Inflammatory macrophage treated with lipopolysaccharide for 1 hour (primary cell): ENCODE measurements around the gene PKNOX2.
A peak's percentile ranks its signal among the peaks of the same experiment; 100 is the strongest.

ENCODE experiments used
- DNase-seq, 2 donors: peaks; one replicate each; pipeline ENCODE4 v3.0.0-alpha.2; 2020 to 2022

PKNOX2 gene

DNA sequence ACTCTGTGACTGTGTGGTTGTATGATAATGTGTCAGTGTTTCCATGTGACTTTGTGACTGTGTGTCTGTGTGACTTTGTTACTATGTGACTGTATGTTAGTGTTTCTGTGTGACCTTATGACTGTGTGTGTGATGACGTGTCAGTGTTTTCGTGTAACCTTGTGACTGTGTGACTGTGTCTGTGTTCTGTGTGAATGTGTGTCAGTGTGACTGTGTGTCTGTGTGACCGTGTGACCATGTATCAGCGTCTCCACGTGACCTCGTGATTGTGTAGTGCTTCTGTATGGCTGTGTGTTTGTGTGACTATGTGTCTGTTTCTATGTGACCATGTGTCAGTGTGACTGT is 9.5 kb upstream of the PKNOX2 start:
- no peak for DNase-seq

DNA sequence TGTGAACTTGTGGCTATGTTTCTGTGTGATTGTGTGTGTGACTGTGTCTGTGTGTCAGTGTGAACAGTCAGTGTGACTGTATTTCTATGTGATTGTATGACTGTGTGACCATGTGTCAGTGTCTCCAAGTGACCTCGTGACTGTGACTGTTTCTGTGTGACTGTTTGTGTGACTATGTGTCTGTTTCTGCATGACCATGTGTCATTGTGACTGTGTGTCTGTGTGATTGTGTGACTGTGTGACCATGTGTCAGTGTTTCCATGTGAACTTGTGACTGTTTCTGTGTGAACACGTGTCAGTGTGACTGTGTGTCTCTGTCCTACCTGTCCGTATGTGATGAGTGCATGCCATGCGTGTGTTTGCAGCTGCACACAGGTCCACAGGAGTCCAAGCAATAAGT is 8.8 kb upstream of the PKNOX2 start:
- no peak for DNase-seq

DNA sequence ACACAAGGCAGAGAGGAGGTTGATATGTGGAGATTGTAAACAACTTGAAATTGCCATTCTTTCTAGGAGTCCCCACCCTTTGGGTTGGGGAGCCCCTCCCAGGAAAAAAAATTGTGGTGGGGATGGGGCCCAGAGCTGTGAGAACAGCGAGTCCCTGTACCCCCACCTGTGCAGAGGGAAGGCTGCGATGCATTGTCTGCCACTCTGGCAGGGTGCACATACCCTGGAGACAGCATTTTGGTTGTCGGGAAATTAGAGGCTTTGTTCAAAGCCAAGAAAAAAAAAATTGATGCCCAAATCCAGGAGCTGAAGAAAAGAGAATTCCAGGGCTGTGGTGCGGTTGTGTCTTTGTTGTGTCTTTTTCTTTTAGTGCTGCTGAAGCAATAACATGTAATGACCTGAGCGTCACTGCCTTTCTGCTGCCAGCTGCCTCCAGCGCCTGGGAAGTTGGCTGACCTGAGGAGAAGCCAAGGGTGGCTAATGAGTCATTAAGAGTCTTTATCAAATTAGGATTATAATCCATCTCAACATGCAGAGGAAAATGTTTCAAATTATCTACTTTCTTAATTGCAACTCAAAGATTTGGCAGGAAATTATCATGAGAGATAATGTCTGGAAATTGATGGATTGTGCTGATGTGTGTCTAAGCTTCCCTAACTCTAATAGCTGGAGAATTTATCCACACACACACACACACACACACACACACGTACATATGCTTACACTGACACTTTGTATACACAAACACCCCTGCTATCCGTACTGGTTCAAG is 8.0 kb upstream of the PKNOX2 start:
- no peak for DNase-seq

DNA sequence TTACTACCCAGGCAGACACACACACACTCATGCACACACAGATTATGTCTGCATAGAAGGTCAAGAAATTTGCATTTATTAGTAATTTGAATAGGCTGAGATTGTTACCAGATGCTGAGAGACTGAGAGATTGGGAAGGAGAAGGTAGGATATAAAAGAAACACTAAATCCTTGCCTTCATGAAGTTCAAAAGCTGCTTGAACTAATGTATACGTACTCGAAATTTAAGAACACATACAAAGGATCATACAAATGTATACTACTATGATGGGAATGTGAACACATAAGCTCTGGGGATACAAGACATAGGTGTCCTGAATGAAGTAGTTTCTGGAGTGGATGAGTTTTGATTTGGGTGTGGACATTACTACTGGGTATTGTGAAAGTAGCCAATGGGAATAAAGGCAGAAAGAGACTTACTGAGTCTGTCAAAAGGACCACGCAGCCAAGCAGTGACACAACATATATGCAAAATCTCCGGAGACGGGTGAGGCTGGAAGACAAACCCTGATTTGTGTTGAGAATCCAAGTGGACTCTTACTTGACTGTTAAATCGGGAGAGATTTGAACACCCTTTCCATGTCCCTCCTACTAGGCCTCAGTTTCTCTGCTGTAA is 7.3 kb upstream of the PKNOX2 start:
- DNase-seq: no peak

DNA sequence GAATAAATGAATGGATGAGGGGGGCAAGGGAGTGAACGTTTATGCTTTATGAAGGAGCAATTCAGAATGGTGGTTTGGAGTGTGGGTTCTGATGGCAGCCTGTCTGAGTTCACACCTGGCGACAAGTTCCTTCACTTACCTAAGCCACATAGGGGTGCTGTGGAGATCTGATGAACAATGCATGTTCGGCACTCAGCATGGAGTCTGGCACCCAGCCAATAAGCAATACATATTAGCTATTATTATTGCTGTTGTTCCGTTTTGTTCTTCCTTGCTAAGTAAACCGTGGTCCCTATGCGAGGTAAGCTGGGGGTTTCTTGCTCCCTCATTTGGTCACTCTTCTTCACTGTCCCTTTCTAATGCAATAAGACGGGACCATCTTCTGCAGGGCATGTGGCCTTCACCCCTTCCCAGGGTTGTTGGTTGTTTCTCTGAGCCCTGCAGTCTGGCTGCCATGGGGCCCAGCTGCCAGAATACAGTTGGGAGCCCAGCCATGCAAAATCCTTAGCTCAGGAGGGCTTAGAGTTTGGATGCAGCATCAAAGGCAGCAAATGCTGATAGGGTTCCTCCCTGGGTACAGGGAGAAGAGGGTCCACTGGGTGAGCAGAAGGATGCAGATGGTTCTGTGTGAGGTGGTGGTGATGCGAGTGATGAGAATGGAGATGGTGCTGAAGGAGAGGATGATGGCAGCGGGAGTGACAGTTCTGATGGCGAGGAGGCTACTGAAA is 6.4 kb upstream of the PKNOX2 start:
- DNase-seq: no peak

DNA sequence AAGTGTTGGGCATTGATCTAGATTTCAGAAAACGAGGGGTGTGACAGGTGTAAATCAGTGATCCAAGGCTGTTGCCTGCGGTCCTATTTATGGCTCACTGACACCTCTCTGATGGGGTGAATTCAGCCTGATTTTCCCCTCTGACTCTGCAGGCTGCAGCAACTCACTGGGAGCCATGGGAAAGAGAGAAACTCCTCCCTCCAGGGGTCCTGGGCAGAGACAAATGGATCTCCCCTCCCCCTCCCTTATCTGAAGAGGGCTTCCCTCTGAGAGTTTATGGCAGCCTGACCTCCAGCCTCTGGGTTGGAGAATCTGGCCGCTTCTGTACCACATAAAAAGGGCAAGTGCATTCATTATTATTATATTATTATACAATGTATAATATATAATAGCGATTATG is 1.8 kb upstream of the PKNOX2 start:
- DNase-seq: no peak

DNA sequence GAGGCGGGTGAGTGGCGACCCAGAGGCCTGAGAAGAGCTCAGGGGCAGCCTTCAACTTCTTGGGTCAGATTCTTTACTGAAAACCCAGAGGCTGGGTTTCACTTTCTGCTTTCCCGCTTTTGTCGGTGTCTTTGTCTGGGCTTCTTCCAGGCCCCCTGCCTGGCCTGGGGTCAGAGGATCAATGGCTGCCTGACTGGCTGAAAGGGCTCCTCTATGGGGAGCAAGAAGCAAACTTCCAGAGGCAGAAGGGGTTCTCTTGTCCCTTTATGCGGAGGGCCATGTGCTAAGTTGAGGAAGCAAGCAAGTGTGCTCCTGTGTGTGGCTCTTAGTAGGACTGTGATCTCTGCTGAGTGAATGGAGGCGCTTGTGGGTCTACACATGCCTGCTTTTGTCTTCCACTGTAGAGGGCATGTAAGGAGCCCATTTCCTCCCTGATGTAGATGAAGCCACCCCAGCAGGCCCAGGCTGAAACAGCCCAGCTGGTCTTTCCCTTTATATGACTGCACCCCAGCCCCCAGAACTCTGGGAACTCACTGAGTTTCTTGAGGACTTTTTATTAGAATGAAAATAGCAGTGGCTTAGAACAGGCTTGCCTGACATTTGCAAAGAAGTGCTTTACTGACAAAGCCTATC is 1.0 kb upstream of the PKNOX2 start:
- DNase-seq: no peak

DNA sequence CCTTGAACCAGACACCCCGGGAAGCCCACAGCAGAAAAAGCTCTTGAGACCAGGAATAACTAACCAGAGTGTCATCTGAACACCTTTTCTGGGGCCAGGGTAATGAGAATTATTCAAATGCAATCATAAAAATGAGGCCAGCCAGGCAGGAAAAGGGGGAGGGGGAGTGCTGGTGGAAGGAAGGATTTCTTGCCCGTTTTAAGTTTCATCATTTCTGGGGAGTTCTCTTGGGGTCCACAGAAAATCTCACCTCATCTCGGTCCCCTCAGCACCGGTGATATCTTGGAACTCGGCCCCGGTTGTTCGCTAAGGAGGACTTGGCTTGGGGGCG is 495 bp upstream of the PKNOX2 start:
- DNase-seq: no peak

DNA sequence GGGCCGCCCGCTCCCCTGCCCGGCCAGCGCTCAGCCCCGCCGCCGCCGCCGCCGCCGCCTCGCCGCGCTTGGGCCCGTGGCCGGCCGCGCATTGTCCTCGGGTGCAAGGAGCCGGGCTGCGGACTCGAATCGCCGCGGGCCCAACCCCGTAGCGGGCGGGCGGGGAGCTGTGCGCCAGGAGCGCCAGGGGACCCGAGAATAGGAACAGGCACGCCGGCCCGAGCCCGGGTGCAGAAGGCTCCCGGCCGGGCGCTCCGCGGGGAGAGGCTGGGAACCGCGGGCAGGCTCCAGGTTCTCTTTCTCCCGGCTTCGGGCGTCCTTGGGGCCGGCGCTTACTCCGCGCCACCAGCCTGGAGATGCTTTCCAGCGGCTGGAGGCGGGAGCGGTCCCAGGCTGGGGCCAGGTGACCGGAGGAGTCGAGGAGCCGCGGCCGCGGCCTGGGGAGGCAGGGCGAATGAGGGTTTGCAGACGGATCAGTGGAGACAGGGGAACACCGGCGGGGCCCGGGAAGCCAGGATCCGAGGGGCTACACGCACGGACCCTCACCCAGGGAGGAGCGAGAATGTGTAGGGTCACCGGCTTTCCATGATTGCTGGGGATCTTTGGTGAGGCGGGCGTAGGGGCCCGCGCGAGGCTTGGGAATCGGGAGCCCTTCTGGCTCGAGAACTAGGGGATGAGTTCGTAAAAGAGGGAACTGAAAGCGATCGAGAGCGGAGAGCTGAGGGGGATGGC is 726 bp downstream of the PKNOX2 start:
- peak; percentile 14 to 30 for DNase-seq

DNA sequence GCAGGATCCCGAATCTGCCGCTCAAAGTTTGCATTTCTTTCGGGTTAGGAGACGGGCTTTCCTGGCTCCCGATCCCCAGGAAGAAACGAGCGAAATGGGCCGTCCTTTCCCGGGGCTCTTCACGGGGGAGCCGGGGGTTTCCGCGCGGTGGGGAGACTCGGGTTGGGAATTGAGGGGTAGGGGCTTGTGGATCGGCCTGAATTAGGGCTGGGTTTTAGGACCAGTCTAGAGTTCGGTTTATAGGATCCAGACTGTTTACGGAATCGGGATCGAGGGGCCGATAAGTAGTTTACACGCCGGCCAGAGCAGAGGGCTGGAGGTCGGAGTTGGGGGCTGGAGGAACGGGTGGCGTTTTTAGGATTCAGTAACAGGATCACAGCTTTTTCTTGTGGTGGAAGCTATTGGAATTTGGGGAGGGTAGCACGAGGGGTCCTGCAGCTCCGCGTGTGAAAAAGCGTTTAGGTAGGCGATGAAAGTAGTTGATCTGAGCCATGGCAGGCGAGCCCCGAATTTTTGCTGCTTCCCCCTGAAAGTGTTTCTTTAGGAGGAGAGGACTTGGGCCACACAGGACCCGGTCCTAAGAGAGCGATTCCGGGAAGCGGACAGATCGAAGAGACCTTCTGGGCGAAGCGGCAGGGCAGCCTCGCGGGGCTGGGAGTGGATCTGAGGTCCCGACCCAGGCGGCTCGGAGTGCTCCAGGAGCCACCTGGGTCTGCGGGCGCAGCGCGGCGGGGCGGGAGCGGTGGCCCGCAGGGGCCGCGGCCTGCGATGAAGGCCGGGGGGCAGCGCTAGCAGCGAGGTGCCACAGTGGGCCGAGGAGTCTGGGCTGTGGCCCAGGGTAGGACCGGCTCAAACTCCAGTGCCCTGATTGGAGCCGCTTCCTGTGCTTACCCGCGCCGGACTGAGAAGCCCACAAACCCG is 1.6 kb downstream of the PKNOX2 start:
- DNase-seq: no peak

DNA sequence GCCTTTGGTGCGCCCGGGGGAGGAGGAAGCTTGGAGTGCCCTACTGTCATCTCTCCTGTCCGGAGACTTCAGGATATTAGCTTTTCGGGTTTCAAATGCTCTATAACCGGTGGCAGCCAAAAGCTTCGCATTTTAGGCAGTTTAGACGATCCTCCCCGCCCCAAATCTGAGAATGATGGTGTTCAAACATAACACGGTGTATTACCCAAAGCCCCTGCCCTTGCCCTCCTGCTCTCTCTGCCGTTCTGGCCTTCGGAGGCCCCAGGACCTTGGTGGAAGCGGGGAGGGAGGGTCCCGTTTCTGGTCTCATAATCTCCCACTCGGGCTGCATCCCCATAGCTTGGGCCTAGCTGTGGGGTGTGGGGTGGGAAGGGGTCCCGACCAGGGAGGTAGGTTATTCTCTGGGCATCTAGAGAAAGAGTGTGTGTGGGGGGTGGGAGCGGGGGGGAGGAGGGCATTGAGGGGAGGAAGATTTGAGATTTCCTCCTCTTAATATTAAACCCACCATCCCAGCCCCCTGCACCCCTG is 2.3 kb downstream of the PKNOX2 start:
- DNase-seq: no peak

DNA sequence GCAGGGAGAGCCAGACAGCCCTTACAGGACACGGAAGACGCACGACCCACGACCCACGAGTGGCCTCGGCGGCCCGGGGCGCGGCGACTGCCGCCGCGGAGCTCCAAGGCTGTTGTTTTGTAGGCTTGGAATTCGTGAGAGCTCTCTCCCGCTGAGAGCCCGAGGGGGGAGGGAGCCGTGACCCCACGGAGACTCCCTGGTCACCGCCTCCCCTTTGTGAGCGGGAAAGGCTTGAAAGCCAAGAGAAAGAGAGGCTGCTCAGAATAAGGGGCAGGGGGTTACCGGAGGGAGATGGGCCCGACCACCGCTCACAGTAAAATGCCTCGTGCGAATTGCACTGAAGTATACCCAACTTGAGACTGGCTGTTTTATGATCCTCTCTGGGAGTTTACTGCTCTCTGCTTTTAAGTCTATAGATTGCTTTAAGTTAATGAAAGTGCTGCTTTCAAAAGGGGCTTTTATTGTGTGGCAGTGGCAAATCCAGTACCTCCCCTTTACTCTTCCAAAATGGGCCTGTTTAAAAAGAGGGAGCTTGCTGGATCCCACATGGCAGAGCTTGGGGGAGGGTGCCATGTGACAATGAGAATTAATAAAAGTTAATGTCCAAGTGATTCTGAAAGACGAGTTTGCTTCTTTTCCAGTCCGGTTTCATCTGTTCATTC is 2.9 kb downstream of the PKNOX2 start:
- no peak for DNase-seq

DNA sequence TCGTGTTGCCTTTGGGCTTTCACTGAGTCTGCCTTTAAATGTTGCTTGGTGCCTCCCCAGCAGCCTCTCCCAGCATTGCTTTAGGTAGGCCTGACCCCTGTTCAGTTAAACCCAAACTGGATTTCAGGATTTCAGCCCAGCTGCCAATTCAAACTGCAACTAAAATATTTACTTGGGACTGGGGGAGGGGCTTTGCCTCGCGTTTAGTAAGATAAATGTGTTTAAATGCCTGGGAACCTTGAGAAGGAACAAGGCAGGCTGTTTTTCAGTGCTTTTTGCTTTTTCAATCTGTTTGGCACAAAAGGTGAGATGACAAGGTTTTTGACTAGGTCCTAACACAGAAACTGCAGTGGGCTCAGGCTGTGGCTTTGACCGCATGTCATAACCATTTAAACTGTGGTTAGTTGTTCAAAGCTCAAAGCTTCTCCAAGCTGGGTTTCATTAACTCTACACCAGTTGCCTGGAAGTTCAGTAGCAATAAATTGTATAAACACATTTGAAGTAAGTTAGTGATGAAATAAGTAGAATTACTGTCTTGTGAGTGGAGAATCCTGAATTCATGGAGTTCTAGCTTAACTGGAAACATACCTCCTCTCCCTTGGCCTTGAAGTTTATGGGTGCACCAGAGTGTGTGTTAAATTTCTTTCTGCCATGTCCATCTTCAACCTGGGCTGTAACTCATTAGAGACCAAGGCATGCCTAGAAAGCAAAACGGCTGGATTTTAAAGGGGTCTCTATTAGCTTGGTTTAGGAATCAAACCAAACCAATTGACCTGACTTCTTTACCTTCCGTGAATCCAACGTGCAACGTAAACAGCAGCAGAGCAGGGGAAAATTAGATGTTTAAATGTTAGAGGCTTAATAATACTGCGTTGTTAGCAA is 3.6 kb downstream of the PKNOX2 start:
- no peak for DNase-seq

DNA sequence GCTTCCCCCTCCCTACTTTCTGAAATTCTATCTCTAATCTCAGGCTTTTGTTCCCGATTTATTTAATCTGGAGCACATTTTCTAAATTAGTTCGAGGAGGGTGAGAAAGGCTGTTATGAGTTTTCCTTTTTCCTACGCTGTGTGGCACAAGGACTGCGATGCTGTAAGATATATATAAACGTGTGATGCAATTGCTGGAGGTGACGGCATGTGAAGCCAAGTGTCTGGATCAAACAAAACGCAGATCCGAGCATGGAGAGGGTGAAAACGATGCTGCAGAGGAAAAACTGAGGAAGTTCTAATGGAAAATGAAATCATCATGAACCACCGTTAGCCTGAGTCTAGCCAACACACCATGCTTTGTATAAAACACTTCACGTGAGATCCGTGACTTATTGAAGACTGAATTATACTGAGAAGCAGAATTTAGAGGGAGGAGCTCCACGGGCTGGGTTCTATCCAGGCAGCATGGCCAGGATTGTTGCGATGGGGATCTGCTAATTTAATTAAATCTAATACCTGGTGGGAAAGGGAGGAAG is 4.4 kb downstream of the PKNOX2 start:
- DNase-seq: no peak

DNA sequence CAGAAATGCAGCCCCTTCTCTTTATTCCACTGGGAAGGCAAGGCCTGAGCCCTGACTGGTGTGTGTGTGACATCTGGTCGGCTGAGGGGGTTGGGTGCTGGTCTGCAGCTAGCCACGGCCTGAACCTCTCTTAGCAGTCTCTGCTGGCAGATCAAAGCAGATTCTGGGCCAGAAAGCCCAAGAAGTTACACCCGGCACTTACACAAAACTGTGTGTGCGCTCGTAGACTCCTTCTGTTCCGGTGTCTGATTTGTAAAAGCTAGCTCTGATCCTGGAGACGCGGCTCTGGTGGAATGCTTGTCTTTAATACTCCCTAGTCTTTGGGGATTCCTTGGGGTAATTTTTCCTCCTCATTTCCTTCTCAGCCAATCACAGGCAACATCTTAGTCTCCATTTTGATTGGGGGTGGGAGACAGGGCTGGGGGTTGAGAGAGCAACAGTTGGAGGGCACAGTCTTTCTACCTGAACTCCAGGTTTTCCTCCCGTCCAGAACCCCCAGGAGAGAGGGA is 5.5 kb downstream of the PKNOX2 start:
- DNase-seq: no peak

DNA sequence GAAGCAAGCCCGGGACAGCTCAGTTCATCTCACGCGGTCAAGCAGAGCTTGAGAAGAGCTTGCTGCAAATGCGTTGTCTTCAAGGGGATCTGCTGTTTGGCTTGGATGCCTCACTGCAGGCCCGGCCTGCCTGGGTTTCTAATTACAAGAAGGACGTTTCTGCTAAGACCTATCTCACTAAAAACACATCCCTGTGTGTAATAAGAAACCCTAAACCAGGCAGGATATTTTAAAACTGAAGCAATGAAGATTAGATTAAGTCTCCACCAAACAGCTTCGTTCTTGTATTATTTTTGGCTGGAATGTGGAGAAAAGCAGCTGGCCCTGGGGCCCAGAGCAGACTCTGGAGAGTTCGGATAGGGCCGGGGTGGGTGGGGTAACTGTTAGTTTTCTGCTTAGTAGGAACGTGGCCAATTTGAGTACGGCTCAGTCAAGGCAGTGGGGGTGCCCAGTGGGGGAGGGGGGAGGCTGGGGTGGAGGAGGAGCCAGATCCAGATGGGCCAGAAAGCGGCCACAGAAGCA is 6.0 kb downstream of the PKNOX2 start:
- no peak for DNase-seq

DNA sequence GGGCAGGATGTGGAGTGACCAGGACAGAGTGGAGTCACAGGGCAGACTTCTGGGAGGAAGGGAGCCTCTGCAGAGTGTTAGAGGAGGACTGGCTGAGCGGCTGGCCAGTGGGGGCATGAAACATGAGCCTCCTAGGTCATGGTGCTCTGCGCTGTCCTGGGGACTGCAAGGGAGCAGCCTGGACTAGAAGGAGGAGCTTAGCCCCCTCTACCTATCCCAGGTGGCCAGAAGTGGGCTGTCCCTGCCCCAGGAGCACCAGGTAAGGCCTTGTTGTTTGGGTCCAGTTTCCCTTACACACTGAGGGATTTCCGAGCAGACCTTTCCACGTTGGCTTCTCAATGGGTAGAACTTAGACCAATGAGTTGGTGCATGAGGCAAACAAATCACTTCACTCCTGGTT is 7.4 kb downstream of the PKNOX2 start:
- no peak for DNase-seq

DNA sequence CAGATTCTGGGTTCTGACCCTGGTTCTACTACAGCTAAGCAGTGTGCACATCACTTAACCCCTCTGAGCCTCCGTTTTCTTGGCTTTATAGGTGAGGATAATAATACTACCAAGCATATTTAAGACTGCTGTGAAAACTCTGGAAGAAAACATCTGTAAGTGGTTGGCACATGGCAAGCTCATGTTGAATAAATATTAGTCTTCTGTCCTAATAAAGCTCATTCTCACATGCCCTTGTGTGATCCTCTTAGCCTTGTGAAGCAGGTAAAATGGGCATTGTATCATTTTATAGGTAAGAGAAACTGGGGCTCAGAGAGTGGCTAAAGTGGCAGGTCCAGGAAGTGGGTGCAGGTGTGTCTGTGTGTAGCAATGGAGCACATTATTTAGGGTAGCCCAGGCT is 8.5 kb downstream of the PKNOX2 start:
- no peak for DNase-seq

DNA sequence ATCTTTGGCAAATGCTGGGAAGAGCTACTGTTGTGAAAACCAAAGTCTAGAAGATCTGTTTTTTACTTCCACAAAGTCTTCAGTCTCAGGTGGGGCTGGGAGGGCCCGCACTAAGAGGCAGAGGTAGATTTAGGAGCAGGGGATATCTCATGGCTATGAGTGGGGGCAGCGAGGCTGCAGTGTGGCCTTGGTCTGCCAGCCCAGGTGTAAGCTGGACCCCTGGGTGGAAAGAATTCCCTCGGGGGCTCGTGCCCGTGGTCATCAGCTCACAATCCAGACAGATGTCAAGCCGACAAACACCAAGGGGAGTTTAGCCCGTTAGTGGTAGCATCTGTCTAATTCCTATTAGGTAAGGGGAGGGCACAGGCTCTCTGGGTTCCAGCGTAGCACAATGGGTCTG is 9.0 kb downstream of the PKNOX2 start:
- no peak for DNase-seq

DNA sequence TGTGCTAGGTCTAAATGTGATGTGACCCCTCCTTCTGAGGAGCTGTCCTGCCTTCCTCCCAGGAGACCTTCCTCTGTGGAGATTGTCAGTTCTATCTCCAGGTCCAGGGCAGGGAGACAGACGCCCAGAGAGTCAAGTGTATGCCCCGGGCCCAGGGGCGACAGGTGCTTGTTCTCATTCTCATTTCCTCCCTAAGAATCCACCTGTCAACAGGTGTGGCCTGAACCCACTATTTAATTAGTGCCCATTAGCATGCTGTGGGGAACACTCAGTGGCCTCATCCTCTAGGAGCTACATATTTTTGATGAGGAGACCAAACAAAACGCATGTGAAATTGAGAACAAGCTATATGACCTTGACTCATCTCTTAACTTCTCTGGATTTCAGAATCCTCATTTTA is 9.5 kb downstream of the PKNOX2 start:
- DNase-seq: no peak
